HG03521 (cell line): ENCODE measurements around the gene CLDN3.

Experiments used
- ATAC-seq: cut with Tn5 transposase; IDR thresholded peaks from one replicate; pipeline ENCODE4 v1.9.1; 2021; ENCODE audit warnings: mild to moderate bottlenecking, moderate library complexity; ENCODE audit not compliant: unreplicated experiment

The CLDN3 gene

DNA sequence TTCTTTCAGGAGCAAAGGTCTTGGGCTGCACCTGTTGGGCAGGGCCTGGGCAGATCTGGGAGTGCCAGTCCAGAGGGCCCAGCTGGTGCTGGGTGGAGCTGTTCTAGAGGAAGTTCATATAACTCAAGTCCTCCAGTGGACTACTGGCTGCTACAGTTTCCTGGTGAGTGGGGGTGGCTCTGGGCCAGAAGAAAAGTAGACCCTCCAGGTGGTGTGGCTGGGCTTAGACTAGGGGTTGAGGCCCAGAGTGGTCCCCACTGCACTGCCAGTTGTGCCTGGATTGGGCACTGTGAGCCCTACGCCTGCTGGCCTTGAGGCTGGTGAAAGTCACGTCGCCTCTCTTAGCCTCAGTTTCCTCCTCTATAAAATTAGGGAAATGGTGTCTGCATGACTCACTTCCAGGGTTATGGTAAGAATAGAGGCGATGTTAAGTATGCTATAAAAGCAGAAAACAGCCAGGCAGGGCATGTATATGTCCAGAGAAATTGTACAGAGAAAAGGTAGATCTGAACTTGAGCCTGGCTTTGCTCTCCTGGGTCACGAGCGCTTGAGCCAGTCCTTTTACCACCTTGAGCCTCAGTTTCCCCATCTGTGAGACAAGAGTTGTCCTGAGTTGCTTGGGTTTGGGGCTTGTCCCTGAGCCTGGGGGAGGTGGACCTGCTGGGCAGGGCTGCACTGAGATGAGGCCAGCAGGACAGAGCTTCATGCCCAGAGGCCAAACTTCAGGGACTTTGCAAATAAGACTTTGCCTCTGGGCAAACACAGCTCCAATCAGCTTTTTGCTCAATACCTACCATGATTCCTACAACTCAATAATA is 3.8 kb upstream of the CLDN3 start:
- ATAC-seq, result no peak

DNA sequence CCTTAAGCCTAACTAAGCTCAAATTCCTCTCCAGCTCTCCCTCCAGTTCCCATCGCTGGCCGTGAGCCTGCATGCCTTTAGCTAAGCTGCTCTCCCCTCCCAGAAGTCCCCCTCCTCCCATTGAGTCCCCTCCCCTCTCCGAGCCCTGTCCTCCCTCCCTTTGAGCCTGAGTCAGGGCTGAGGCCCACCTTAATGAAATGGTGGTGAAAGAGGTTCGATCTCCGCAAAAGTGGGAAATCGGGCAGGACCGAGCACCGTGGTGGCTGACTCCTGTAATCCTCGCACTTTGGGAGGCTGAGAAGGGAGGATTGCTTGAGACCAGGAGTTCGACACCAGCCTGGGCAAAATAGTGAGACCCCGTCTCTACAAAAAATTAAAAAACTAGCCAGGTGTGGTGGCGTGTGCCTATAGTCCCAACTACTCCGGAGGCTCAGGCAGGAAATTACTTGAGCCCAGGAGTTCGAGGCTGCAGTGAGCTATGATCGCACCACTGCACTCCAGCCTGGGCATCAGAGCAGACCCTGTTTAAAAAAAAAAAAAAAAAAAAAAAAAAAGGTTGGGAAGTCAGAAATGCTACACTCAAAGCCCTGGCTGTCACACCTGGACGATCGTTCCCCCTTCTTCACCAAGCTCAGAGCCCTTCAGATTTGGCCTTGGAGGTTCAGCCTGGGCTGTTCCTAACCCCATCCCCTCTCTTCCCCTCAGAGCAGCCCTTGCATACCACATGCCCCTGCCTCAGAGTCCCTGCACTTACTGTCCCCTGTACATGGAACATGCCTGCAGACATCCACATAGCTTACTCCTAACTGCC is 995 bp upstream of the CLDN3 start:
- ATAC-seq, result no peak

DNA sequence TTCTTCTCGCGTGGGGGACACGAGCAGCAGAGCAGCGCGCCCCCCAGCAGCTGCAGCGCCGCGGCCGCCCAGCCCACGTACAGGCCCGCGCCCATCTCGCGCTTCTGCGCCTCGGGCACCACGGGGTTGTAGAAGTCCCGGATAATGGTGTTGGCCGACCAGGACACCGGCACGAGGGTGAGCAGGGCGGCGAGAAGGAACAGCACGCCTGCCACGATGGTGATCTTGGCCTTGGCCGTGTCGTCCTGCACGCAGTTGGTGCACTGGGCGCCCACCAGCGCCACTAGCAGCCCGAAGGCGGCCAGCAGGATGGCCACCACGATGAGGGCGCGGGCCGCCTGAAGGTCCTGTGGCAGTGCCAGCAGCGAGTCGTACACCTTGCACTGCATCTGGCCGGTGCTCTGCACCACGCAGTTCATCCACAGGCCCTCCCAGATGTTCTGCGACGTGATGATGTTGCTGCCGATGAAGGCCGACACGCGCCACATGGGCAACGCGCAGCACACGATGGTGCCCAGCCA is 529 bp downstream of the CLDN3 start:
- no peak for ATAC-seq

DNA sequence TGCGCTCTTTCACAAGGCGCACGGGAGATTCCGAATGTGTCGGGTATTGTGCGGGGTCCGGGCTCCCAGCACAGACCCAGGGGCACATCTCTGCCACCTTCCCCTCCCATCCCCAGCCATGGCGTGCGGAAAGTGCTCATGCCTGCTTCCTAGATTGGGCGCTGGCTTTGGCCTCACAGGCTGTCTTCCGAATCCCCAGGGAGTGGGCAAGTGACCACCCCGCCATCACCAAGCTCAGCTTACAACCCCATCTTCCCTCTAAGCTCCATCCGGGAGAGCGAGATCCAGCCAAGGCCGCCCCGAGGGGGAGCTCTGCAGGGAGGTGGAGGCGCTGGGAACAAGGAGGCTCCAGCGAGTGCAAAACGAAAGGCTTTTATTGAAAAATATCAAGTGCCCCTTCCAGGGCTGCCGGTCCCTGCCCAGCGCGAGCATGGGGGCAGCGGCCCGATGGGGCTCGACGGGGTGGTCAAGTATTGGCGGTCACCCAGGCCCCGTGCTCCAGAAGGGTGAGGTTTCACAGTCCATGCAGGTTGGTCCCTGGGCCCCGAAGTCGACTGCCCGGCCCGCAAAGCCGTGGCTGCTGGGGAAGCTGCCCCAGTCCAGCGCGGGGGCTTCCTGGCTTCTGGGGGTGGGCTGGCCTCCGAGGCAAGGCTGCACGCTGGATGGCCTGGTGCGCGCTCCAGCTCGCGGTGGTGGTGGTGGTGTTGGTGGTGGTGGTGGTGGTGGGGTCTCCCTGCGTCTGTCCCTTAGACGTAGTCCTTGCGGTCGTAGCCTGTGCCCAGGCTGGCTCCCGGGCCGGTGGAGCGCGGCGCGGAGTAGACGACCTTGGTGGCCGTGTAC is 1.2 kb downstream of the CLDN3 start:
- no peak for ATAC-seq

DNA sequence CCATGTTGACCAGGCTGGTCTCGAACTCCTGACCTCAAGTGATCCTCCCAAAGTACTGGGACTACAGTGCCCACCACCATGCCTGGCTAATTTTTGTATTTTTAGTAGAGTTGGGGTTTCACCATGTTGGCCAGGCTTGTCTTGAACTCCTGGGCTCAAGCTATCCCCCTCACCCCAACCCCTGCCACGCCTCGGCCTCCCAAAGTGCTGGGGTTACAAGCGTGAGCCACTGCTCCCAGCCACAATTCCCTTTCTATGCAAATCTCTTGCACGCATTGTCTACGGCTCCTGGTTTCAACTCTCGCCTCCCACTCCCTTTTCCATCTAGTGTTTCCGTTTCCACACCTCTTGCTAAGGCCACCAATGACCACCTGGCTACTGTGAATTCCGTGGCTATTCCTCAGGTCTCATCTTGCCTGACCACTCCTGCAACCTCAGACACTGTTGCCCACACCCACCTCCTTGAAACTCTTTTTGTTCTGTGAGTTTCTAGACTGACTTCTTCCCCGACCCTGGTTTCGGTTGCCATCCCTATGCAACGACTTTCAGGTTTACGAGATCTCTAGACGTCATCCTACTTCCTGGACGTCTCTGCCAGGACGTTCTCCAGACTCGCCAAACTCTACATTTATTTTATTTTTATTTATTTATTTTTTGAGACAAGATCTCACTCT is 3.4 kb downstream of the CLDN3 start:
- no peak for ATAC-seq

DNA sequence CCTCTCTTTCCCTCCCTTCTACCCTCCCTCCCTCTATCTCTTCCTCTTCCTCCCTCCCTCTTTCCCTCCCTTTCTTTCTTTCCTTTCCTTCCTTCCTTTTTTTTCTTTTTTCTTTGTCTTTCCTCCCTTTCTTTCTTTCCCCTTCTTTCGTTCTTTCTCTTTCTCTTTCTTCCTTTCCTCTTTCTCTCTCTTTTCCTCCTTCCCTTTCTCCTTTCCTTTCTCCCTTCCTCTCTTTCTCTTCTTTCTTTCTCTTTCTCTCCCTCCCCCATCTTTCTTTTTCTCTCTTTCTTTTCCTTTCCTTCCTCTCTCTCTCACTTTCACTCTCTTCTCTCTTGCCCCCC is 7.4 kb downstream of the CLDN3 start:
- no peak for ATAC-seq

DNA sequence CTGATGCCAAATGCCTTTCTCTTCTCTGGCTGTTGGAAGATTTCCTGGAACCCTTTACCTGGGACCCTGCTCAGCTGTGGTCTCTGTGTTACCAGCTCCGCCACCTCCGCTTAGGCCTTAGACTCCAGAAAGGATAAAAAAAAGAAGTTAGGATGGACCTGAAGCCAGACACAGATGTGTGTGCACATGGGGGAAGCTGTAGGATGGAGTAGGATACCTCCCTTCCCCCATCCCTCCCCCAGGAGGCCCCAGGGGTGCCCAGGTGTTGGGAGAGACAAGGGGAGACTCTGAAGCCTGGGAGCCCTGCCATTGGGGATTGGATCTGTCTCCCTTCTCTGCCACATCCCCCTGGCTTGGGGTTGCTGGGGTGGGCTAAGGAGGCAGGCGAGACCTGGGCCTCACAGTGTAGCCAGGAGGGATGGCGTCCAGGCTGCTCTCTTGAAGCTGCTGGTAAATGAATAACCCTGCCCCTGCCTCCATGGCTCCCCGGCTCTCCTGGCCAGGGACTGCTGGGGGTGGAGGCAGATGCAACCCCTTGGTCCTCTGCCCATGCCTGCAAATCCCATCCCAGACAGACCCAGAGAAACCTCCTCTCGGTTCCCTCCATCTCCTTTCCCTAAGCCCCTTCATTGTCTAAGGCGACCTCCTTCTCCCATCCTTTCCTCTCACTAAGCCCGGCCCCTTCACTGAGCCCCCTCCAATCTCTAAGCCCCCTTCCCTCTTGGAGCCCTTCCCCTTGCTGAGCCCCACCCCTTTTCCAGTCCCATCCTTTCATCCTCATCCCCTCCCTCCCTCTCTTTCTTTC is 8.0 kb downstream of the CLDN3 start:
- ATAC-seq, result no peak

DNA sequence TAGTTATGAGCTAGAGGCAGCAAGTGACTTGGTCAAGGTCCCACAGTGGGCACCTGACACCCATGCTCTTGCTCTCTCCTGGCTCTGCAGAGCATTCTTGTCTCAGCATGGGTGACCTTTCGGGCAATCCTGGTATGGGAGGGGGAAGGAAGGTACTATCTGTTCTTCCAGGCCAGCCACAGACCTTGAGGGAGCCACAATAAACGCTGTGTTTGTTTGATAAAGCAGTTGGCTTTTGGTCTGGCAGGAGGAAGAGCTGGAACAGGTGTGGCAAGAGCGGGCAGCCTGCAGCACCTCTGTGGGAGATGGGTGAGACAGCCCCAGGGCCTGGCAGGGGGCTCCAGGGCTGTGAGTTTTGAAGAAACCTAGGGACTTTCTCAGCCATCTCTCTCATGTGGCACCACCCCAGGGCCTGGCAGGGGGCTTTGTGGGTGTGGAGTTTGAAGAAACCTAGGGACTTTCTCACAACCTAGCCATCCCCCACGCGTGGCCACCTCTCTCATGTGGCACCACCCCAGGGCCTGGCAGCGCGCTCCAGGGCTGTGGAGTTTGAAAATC is 11.4 kb downstream of the CLDN3 start:
- ATAC-seq, result no peak

DNA sequence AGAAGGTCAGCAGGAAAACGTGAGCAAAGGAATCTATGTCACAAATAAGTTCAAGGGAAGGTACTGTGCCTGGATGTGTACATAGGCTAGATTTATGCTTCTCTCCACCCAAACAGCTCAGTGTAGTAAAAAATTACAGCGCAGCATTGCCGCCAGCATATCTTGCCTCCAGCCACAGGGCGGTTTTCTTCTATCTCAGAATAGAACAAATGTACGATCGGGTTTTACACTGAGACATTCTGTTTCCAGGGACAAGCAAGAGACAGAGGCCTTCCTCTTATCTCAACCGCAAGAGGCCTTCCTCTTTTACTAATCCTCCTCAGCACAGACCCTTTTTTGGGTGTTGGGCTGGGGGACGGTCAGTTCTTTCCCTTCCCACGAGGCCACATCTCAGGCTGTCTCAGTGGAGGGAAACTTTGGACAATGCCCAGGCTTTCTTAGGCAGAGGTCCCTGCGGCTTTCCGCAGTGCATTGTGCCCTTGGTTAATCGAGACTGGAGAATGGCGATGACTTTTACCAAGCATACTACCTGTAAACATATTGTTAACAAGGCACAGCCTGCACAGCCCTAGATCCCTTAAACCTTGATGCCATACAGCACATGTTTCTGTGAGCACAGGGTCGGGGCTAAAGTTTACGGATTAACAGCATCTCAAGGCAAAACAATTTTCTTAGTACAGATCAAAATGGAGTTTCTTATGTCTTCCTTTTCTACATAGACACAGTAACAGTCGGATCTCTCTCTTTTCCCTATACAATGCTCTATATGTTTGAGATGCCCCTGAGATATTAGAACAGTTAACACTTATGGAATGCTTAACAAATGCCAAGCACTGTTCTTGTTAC is 19.9 kb downstream of the CLDN3 start:
- no peak for ATAC-seq

DNA sequence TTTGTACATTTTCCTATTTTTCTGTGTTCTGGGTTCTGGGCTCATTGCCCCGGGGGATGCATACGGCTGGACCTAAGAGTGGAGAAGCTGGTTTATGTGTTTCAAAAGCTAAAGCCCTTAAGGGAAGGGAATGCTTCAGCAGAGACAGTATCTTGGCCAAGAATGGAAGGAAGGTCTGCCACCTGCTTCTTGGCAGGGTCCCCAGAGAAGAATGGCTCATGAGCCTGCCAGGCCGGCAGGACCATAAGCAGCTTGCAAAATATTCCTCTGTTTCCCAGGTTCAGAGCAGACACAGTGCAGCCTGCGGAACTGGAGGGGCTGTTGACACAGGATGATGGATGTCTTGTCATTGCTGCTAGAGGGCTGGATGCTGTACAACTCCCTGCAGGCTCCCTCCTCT is 23.7 kb downstream of the CLDN3 start:
- ATAC-seq, result no peak

DNA sequence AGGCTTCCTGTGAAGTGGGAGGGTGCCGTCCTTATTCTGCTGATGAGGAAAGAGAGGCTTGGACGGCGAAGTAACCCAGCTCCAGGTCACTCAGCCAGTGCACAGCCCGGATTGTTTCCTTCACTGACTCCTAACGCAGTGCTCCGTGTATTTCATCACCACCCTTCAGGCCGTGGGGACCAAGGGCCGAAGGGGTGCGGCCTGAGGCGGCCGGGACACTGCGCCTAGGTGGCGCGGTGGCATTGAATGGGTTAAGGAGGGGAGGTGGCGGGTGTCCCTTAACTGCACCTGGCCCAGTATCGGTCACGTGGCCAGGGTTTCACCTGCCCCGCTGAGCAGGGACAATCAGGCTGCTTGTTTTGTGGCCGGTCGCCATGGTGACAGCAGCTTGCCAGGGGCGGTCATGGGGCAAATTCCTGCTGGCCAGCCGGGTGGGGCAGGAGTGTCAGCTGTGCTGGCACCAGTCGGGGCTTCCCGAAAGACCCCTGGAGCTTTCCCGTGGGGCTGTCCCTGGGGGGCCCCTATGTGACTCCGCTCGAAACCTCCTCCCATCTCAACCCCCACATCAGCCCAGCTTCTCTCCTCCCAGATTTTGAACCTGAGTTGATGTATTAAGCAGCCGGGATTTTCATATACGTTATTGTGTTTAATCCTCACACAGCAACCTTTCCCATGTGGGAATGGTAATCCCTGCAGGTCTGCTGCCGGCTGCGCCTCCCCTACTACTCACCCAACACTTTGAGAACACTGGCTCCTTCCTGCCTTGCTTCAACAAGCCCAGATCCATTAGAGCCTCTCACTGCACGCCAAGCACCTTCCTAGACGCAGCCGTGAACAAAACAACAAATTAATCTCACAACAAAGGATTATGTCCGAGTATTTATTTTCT is 27.1 kb downstream of the CLDN3 start:
- no peak for ATAC-seq

DNA sequence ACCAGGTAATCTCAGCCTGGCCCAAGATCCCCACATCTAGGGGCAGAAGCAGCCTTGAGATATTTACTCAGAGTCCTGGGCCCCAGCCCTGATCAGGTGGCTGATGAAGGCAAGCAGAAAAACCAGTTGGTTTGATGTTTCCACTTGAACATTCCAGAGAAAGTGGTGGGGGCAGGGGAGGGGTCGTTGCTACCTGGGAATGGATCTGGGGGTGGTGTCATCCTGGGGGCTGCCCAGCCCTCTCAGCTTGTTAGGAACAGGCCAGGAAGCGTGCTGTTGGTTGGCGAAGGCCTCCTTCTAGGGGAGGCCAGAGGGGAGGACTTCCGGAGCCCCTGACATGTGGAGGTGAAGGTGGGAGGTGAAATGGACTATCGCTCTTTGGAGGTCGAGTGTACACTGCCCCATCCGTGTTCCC is 27.7 kb downstream of the CLDN3 start:
- no peak for ATAC-seq

DNA sequence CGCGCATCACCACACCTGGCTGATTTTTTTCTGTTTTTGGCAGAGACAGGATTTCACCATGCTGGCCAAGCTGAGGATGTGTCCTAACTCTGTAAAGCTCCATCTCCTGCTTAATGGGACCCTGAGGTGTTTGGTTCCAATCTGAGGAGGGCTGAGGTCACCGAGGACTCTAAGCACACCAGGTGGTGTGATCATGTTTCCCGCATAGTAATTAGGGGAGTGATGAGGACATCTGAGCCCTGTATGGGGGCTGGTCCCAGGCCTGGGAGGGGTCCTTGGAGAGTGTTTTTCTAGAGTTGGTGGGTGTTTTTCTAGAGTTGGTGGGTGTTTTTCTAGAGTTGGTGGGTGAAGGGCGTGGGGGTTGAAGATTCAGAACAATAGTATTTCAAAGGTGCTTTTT is 28.5 kb downstream of the CLDN3 start:
- no peak for ATAC-seq

DNA sequence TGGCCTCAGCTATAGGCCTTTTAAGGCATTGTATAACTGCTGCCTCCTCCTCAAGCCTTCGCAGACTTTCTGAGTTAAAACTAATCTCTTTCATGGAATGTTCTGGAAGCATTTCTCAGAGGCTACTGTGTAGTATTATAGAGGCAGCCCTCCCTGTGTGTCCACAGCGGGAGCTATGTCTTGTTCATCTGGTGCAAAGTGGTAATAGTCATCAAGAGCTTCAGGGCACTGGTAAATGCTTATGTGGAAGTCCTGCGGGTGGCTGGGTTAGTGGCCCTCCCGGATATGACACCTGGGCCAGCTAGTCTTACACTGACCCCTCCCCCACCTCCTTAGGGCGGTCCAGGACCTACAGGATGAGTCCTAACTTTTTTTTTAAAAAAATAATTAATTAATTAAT is 29.3 kb downstream of the CLDN3 start:
- no peak for ATAC-seq

DNA sequence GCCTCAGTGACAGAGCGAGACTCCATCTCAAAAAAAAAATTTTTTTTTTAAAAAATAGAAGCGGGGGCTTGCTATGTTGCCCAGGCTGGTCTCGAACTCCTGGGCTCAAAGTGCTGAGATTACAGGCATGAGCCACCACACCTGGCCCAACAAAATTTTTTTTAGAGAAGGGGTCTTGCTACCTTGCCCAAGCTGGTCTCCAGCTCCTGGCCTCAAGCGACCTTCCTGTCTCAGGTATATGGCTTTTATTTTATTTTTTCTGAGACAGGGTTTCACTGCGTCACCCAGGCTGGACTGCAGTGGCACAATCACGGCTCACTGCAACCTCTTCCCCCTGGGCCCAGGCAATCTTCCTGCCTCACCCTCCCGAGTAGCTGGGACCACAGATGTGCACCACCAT is 29.9 kb downstream of the CLDN3 start:
- ATAC-seq, result no peak

DNA sequence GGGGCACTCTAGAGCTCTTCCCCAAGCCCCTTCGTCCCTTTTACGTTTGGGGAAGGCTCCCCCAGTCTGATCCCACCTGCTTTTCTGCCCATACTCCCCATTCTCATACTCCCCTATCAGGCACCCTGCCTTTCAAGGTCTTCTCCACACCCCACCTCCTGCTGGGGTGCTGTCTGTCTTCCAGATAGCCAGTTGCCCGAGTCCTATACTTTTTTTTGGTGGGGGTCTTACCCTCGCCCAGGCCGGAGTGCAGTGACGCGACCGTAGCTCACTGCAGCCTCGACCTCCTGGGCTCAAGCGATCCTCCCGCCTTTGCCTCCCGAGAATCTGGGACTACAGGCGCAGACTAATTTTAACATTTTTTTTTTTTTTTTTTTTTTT is 30.7 kb downstream of the CLDN3 start:
- ATAC-seq, result no peak

DNA sequence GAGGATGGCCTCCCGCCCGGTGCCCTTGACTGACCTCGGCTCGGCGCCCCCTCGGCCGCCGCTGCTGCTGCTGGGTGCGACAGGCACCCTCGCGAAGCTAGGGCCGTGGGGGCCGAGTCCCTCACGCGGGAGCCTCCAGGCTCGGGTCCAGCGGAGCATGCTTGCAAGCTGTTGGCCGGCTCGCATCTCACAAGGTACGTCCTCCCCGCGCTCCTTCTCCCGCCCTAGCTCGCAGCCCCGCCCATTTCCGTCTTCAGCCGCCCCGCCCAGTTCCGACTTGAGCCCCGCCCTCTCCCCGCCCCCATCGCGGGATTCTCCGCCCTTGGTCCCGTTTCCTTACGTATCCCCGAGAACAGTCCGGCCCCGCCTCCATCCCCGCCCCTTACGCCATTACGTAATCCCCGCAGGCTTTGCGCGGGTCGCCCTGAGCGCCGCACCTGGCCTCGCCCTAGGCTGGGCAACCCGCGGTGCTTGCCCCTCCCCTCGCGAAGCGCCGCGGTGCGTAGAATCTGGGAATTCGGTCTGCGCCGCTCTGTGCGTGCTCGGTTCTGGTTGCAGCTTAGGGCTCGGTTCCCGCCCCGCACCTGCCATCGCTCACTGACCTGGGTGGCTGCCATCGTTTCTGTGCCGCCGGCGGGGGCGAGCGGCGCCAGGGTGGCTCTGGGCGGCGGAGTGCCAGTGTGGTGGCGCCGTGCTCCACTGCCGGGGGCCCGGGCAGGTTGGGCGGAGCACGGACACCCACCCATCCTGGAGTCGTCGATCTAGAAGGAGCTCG is 31.3 kb downstream of the CLDN3 start, which contains the start of gene ABHD11:
TSS of gene ABHD11 (minus strand) at position 191 of the 775 bp plus-strand sequence. CDS start at position 159, 32 bp downstream.
- peak; percentile 85 for ATAC-seq
